Neuronal stem cell (in vitro differentiated cells): ENCODE results near the gene ZNF846.
A peak's percentile ranks its signal among the peaks of the same experiment; 100 is the strongest.
"Not testable (repeated sequence)": the region's sequence is repeated elsewhere in the genome, so short reads cannot be mapped to it uniquely, and the experiment has no call there.

Source experiments
- DNase-seq: peaks from one replicate; pipeline ENCODE4 v3.0.0-alpha.2; 2013; ENCODE audit warnings: low spot score
- H2AFZ ChIP-seq: one replicate; pipeline ENCODE4 v1.6.1; 2013; ENCODE audit warnings: mild to moderate bottlenecking, low read length, inconsistent platforms
- H2AK5ac ChIP-seq: 2 replicates; pipeline ENCODE4 v1.6.1; 2013; ENCODE audit warnings: low read depth, mild to moderate bottlenecking, inconsistent platforms, low read length, moderate library complexity, mixed read lengths
- H2BK120ac ChIP-seq: 2 replicates; pipeline ENCODE4 v1.6.1; 2013; ENCODE audit warnings: low read depth, mild to moderate bottlenecking, inconsistent platforms, low read length, moderate library complexity, mixed read lengths
- H2BK12ac ChIP-seq: one replicate; pipeline ENCODE4 v1.6.1; 2013; ENCODE audit warnings: low read length, inconsistent platforms
- H2BK15ac ChIP-seq: 2 replicates; pipeline ENCODE4 v1.6.1; 2013; ENCODE audit warnings: mild to moderate bottlenecking, low read length, inconsistent platforms, mixed read lengths
- H2BK5ac ChIP-seq: one replicate; pipeline ENCODE4 v1.6.1; 2013; ENCODE audit warnings: inconsistent platforms, mild to moderate bottlenecking, low read length, moderate library complexity
- H3K14ac ChIP-seq: one replicate; pipeline ENCODE4 v1.6.1; 2013; ENCODE audit warnings: low read length, inconsistent platforms
- H3K18ac ChIP-seq: 2 replicates; pipeline ENCODE4 v1.6.1; 2013; ENCODE audit warnings: low read length, inconsistent platforms
- H3K23ac ChIP-seq: 2 replicates; pipeline ENCODE4 v1.6.1; 2013; ENCODE audit warnings: low read depth, mild to moderate bottlenecking, mixed read lengths, low read length, inconsistent platforms; ENCODE audit not compliant: poor library complexity
- H3K27ac ChIP-seq: replicated peaks from 3 replicates; pipeline ENCODE4 v1.5.1; 2013; ENCODE audit warnings: low read length, inconsistent platforms
- H3K27me3 ChIP-seq, 3 experiments: 2 replicates each; pipeline ENCODE4 v1.6.1; 2013; ENCODE audit warnings: low read length in 3 of 3, mild to moderate bottlenecking in 2 of 3, inconsistent platforms in 1 of 3, low read depth in 1 of 3, mixed read lengths in 1 of 3, moderate library complexity in 1 of 3; ENCODE audit not compliant: control insufficient read depth in 3 of 3, insufficient read depth in 3 of 3
- H3K36me3 ChIP-seq, 2 donors: replicated peaks in 1 of 2; 2 replicates each; pipeline ENCODE4 v1.6.1; 2013; ENCODE audit warnings: low read length in 2 of 2; ENCODE audit not compliant: control insufficient read depth in 2 of 2, insufficient read depth in 2 of 2
- H3K4ac ChIP-seq: 2 replicates; pipeline ENCODE4 v1.6.1; 2013; ENCODE audit warnings: inconsistent platforms, mild to moderate bottlenecking, low read length, moderate library complexity
- H3K4me1 ChIP-seq, 2 donors: 1 replicate in 1 of 2; 2 replicates in 1 of 2; pipeline ENCODE4 v1.6.1; 2013; ENCODE audit warnings: low read length in 2 of 2, low read depth in 1 of 2; ENCODE audit not compliant: control insufficient read depth in 2 of 2, insufficient read depth in 1 of 2
- H3K4me2 ChIP-seq: one replicate; pipeline ENCODE4 v1.6.1; 2013; ENCODE audit warnings: mild to moderate bottlenecking, low read length, inconsistent platforms; ENCODE audit not compliant: insufficient read depth, poor library complexity, severe bottlenecking
- H3K4me3 ChIP-seq, 2 donors: 2 replicates each; pipeline ENCODE4 v1.5.1; 2013; ENCODE audit warnings: low read length in 2 of 2, mild to moderate bottlenecking in 2 of 2, inconsistent platforms in 1 of 2, moderate library complexity in 1 of 2
- H3K79me1 ChIP-seq: one replicate; pipeline ENCODE4 v1.6.1; 2013; ENCODE audit warnings: low read depth, mild to moderate bottlenecking, inconsistent platforms, low read length, moderate library complexity
- H3K9ac ChIP-seq: one replicate; pipeline ENCODE4 v1.6.1; 2013; ENCODE audit warnings: mild to moderate bottlenecking, low read depth, low read length, inconsistent platforms; ENCODE audit not compliant: poor library complexity
- H3K9me3 ChIP-seq, 2 donors: replicated peaks in 1 of 2; 2 replicates each; pipeline versions ENCODE3 to v1.6.1; 2013; ENCODE audit warnings: low read length in 2 of 2, mild to moderate bottlenecking in 2 of 2, inconsistent platforms in 1 of 2, low read depth in 1 of 2, mixed read lengths in 1 of 2, moderate library complexity in 1 of 2; ENCODE audit not compliant: control insufficient read depth in 2 of 2, insufficient read depth in 1 of 2
- H4K8ac ChIP-seq: one replicate; pipeline ENCODE4 v1.6.1; 2013; ENCODE audit warnings: low read depth, mild to moderate bottlenecking, inconsistent platforms, low read length, moderate library complexity
- H4K91ac ChIP-seq: one replicate; pipeline ENCODE4 v1.6.1; 2013; ENCODE audit warnings: low read length, low read depth, mild to moderate bottlenecking, inconsistent platforms; ENCODE audit not compliant: poor library complexity
- WGBS, 2 donors: extraction: QIAGEN DNeasy Blood & Tissue Kit; methylation state at CpG; one replicate each; pipeline ENCODE4 v1.1.7; 2013; ENCODE audit warnings: missing lambda C conversion rate in 2 of 2, mixed read lengths in 1 of 2; ENCODE audit not compliant: insufficient read length in 2 of 2, insufficient replicate concordance in 1 of 2; ENCODE audit errors: extremely low coverage in 2 of 2; 5-methylcytosine and 5-hydroxymethylcytosine counted together

Gene ZNF846

DNA sequence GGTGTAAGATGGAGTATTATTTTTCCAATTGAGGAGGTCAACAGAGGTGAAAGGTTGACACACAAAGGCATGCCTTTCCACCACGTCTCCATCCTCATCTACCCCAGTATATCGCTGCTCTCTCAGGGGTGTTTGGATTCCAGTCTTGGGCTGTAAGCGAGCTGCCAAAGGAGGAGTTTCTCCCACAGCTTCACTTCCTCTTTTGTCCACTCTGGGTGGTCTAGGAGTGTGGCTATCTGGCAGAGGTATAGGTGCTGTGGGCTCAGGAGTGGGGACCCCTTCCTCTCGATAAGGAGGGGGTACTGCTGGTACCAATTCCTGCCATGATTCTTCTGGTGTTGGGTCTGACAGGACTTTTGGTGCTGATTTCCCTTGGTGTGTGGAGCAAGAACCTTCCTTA, 39.4 kb downstream of the ZNF846 start:
- H3K18ac ChIP-seq, result no peak overlapping the region
- no peak overlapping the region for H3K14ac ChIP-seq
- H3K4ac ChIP-seq, result no peak overlapping the region
- no peak overlapping the region for H4K91ac ChIP-seq
- H3K4me3 ChIP-seq, result no peak overlapping the region
- H3K27me3 ChIP-seq, result no peaks in the 10 kb centered on the region
- no peak overlapping the region for H2AFZ ChIP-seq
- no peak for DNase-seq
- no peak overlapping the region for H3K9ac ChIP-seq
- no peak overlapping the region for H2BK15ac ChIP-seq
- peaks cover 0 to 2% of the 10 kb centered on the region in 2 donors for H3K9me3 ChIP-seq
- H3K79me1 ChIP-seq, result peaks cover 2% of the 10 kb centered on the region
- WGBS, 2 donors, result no CpG with 5 or more reads among the region's 4 CpGs
- H3K27ac ChIP-seq, result no peak overlapping the region
- H3K4me1 ChIP-seq, result no peaks in the 10 kb centered on the region
- no peak overlapping the region for H2BK5ac ChIP-seq
- H2AK5ac ChIP-seq, result no peak overlapping the region
- no peak overlapping the region for H3K23ac ChIP-seq
- H2BK120ac ChIP-seq, result no peak overlapping the region
- H4K8ac ChIP-seq, result no peak overlapping the region
- no peak overlapping the region for H3K4me2 ChIP-seq
- no peak overlapping the region for H2BK12ac ChIP-seq
- H3K36me3 ChIP-seq, result no peaks in the 10 kb centered on the region

DNA sequence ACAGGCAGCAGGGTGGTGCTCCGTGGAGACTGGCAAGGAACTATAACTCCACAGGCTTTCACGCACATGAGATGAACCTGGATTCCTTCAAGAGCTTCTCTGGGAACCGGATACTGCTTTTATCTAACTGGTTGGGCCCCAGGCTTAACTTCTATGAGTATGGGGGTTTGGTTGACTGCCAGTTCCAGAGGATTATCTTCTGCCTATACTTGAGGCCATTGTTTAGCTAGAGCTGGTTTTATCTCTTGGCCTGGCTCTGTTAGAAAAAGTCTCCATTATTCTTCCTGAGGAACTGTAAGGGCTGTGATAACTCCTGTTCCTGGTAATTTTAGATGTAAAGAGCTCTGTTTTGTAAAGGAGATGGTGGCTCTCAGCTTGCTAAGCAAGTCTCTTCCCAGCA, 40.9 kb downstream of the ZNF846 start:
- Histone ChIP-seq H4K8ac (no peak overlapping the region), H3K4ac (no peak overlapping the region), H4K91ac (no peak overlapping the region), H3K14ac (no peak overlapping the region), H2BK12ac (no peak overlapping the region), H2BK15ac (no peak overlapping the region), H3K4me1 (no peaks in the 10 kb centered on the region), H3K18ac (no peak overlapping the region), H3K4me2 (no peak overlapping the region), H3K79me1 (no peaks in the 10 kb centered on the region), H3K27ac (no peak overlapping the region), H2AFZ (no peak overlapping the region), H2BK120ac (no peak overlapping the region), H3K4me3 (no peak overlapping the region), H3K9ac (no peak overlapping the region), H3K36me3 (no peaks in the 10 kb centered on the region), H3K27me3 (no peaks in the 10 kb centered on the region), H3K23ac (no peak overlapping the region), H3K9me3 (peaks cover 3 to 4% of the 10 kb centered on the region in 2 donors), H2BK5ac (no peak overlapping the region), H2AK5ac (no peak overlapping the region)
- no CpG with 5 or more reads among the region's 3 CpGs for WGBS, 2 donors
- no peak for DNase-seq

DNA sequence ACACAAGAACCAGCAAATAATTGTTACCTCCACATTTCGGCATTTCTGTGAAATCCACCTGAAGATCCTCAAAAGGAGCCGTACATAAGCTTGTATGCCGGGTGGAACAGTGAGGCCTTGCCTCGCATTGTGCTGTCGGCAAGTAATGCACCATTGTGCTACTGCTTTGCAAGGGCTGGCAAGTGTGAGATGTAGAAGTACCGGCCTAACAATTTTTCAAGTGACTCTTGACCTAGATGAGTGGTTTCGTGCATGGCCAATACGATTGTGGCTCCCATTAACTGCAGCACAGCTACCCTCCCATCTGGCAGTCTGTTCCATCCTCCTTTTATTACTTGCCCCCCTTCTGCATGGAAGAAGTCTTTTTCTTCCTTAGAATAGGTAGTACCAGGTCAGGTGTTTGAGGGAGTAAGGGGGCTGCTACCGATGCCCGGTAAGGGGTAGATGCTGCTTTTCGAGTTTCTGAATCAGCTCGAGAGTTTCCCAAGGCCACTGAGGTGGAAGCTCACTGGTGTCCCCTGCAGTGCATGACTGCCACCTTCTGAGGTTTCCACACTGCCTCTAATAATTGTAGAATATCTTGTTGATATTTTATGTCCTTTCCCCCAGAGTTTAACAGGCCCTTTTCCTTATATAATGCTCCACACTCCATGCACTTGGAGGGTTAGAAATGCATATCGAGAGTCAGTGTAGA, 42.9 kb downstream of the ZNF846 start:
- H2AK5ac ChIP-seq, result peak overlapping the region; percentile 24
- not testable (repeated sequence) for H3K4me2 ChIP-seq, H2AFZ ChIP-seq, H3K9me3 ChIP-seq, H3K9ac ChIP-seq, H3K36me3 ChIP-seq, H3K4me1 ChIP-seq, DNase-seq, H3K79me1 ChIP-seq, H3K27me3 ChIP-seq, H2BK120ac ChIP-seq, H2BK15ac ChIP-seq, H3K14ac ChIP-seq, H2BK12ac ChIP-seq, H2BK5ac ChIP-seq, H3K18ac ChIP-seq, H4K91ac ChIP-seq, H3K23ac ChIP-seq, H3K4ac ChIP-seq, H4K8ac ChIP-seq, H3K4me3 ChIP-seq, H3K27ac ChIP-seq
- WGBS, 2 donors, result no CpG with 5 or more reads among the region's 13 CpGs

DNA sequence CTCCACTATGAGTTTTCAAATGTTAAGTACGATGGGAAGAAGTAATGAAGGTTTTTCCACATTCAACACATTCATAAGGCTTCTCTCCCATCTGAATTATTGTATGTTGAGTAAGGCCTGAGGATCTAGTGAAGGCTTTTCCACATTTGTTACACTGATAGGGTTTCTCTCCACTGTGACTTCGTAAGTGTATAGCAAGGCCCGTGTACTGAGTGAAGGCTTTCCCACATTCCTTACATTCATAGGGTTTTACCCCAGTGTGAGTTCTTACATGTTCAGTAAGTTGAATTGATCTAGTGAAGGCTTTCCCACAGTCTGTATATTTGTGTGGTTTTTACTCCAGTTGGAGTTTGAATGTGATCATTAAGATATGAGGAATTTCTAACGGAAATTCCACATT, 44.4 kb downstream of the ZNF846 start:
- no peak for DNase-seq
- Histone ChIP-seq H3K36me3 (no peaks in the 10 kb centered on the region), H3K4me2 (no peak overlapping the region), H4K8ac (no peak overlapping the region), H2BK120ac (no peak overlapping the region), H3K4ac (no peak overlapping the region), H2AFZ (no peak overlapping the region), H2BK5ac (no peak overlapping the region), H2BK15ac (no peak overlapping the region), H3K9ac (no peak overlapping the region), H3K9me3 (peaks cover 3 to 4% of the 10 kb centered on the region in 2 donors), H2AK5ac (no peak overlapping the region), H3K18ac (no peak overlapping the region), H3K27ac (no peak overlapping the region), H4K91ac (no peak overlapping the region), H3K23ac (no peak overlapping the region), H3K4me1 (peaks cover 4 to 12% of the 10 kb centered on the region in 2 donors), H2BK12ac (no peak overlapping the region), H3K27me3 (no peaks in the 10 kb centered on the region), H3K79me1 (no peaks in the 10 kb centered on the region), H3K4me3 (no peak overlapping the region), H3K14ac (no peak overlapping the region)
- WGBS, 2 donors, result no CpG with 5 or more reads among the region's 4 CpGs
